Large intestine (tissue), 3 donors: ENCODE data around the gene GID8. TPM values are rescaled to one million over a fixed set of nuclear protein-coding genes. Genes with fewer than 3 reads are reported as not detected.
A peak's percentile ranks its signal among the peaks of the same experiment; 100 is the strongest.

ENCODE experiments used
- DNase-seq, 2 donors: peaks; one replicate each; pipeline versions ENCODE4 v3.0.0 to v3.0.0-alpha.2; 2013
- H3K27ac ChIP-seq: one replicate; pipeline ENCODE4 v1.5.1; 2013; ENCODE audit warnings: low read length
- H3K27me3 ChIP-seq: 2 replicates; pipeline ENCODE4 v1.6.1; 2013; ENCODE audit warnings: low read length; ENCODE audit not compliant: control insufficient read depth, insufficient read depth
- H3K36me3 ChIP-seq: 2 replicates; pipeline ENCODE4 v1.6.1; 2013; ENCODE audit warnings: low read length; ENCODE audit not compliant: control insufficient read depth, insufficient read depth
- H3K4me1 ChIP-seq: one replicate; pipeline ENCODE4 v1.6.1; 2013; ENCODE audit warnings: low read length; ENCODE audit not compliant: control insufficient read depth, insufficient read depth
- H3K4me3 ChIP-seq: one replicate; pipeline ENCODE4 v1.5.1; 2013; ENCODE audit warnings: low read length
- H3K9me3 ChIP-seq: one replicate; pipeline ENCODE4 v1.6.1; 2013; ENCODE audit warnings: mild to moderate bottlenecking, low read depth, low read length, moderate library complexity; ENCODE audit not compliant: control insufficient read depth
- WGBS: methylation state at CpG from one replicate; pipeline ENCODE4 v1.1.5; 2013; ENCODE audit warnings: low lambda C conversion rate; ENCODE audit not compliant: insufficient coverage; 5-methylcytosine and 5-hydroxymethylcytosine counted together
- polyA plus RNA-seq: library from polyadenylated mRNA; unstranded; fragments of 120-200 nt; gene quantifications from one replicate; pipeline ENCODE4 v1.2.1, GENCODE V29; 2013

Gene GID8
- polyA plus RNA-seq, 1 donor = 32.2 TPM

- no peak overlapping the region for H3K4me3 ChIP-seq
- no peaks in the 10 kb centered on the region for H3K9me3 ChIP-seq
- WGBS = no CpG with 5 or more reads among the region's 6 CpGs
- no peak for DNase-seq
- H3K4me1 ChIP-seq = no peaks in the 10 kb centered on the region
- no peak overlapping the region for H3K27ac ChIP-seq
- peaks cover 15% of the 10 kb centered on the region for H3K27me3 ChIP-seq
- peaks cover 2% of the 10 kb centered on the region for H3K36me3 ChIP-seq
Observed at GRCh38 chr20:62967149-62967501, 29.2 kb downstream of the GID8 start.

DNA sequence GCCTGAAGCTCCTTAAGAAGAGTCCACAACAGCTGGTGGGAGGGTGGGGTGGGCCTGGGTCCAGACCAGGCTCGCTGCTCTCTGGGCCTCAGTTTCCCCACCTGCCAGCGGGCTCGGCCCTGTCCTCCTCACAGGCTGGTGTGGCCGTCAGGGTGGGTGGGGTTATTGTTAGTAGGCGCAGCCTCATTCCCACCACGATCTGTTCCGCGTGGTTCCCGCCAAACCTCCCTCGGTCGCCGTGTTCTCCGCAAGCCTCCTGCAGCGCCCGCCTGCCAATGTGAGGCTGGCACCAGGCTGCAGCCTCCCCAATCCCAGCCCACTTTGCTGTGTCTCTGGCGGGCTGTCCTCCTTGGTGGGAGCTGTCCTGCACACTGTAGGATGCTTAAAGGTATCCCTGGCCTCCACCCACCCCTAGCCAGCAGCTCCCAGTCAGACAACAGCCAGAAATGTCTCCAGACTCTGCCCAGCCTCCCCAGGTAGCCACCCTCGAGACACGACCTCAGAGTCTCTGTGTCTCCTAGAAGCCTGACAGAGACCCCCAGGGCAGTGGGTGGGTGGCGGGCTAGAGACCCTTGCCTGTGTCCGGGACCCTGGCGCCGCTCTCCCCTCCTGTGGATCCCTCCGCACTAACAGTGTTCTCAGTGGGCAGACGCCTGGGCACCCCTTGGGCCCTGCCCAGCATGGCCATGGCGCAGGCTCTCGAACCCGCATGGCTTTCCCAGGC, 29.8 kb downstream of the GID8 start:
- H3K4me1 ChIP-seq = no peaks in the 10 kb centered on the region
- no peak for DNase-seq
- H3K27ac ChIP-seq = no peak overlapping the region
- no peak overlapping the region for H3K4me3 ChIP-seq
- H3K27me3 ChIP-seq = peaks cover 21% of the 10 kb centered on the region
- no CpG with 5 or more reads among the region's 27 CpGs for WGBS
- peaks cover 2% of the 10 kb centered on the region for H3K36me3 ChIP-seq
- peaks cover 3% of the 10 kb centered on the region for H3K9me3 ChIP-seq

DNA sequence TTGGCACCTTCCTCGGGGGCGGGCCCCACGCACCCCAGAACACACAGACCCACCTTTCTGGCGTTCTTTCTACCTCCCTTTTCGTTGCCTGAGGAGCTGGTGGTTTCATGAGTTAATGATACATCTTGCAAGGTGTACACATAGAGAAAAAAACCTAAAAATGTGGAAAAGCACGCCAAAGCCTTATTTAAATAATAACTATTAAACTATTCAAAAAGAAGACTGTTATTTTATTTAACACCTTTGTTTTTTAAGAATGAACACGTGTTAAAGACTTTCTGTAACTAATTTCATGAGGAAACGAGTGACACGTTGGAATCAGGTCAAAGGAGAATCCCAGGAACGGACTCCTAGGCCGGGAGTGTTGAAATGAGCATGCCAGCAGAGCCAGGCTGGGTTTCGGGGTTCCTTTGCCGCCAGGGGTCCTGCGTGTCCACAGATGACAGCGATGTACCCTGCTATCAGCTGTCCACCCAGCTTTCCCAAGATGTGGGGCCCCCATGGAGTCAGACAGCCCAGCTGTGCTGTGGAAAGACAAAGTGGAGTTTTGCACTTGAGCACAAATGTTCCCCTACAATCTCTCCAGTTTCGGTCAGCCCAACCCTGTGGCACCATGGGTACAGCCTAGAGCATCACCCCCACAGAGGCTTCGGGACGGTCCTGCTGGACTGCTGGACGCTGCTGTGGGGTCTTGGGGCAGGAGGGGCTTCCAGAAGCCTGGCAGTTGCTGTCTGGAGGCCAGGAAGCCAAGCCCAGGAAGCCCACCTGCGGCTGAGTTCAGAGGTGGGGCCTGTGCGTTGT, 30.6 kb downstream of the GID8 start:
- no peaks in the 10 kb centered on the region for H3K4me1 ChIP-seq
- peaks cover 10% of the 10 kb centered on the region for H3K9me3 ChIP-seq
- 70% methylated on average over 2 of the region's 21 CpGs for WGBS
- peaks cover 2% of the 10 kb centered on the region for H3K36me3 ChIP-seq
- no peak overlapping the region for H3K27ac ChIP-seq
- H3K4me3 ChIP-seq = no peak overlapping the region
- H3K27me3 ChIP-seq = peaks cover 29% of the 10 kb centered on the region
- no peak for DNase-seq

GRCh38 chr20:62969179-62969760, 31.3 kb downstream of the GID8 start:
- peaks cover 36% of the 10 kb centered on the region for H3K27me3 ChIP-seq
- 63% methylated on average over 2 of the region's 16 CpGs for WGBS

GRCh38 chr20:62969939-62970306, 32.0 kb downstream of the GID8 start:
- Histone ChIP-seq H3K4me1 (no peaks in the 10 kb centered on the region), H3K4me3 (no peak overlapping the region), H3K27ac (no peak overlapping the region), H3K9me3 (peaks cover 10% of the 10 kb centered on the region), H3K27me3 (peaks cover 42% of the 10 kb centered on the region), H3K36me3 (peaks cover 2% of the 10 kb centered on the region)
- DNase-seq = no peak
- WGBS = no CpG with 5 or more reads among the region's 8 CpGs

More at GRCh38 chr20:62969179-62969760, 31.3 kb downstream of the GID8 start:
- H3K27ac ChIP-seq = no peak overlapping the region
- no peak for DNase-seq
- peaks cover 10% of the 10 kb centered on the region for H3K9me3 ChIP-seq
- H3K4me3 ChIP-seq = no peak overlapping the region
- H3K36me3 ChIP-seq = peaks cover 2% of the 10 kb centered on the region
- H3K4me1 ChIP-seq = no peaks in the 10 kb centered on the region

DNA sequence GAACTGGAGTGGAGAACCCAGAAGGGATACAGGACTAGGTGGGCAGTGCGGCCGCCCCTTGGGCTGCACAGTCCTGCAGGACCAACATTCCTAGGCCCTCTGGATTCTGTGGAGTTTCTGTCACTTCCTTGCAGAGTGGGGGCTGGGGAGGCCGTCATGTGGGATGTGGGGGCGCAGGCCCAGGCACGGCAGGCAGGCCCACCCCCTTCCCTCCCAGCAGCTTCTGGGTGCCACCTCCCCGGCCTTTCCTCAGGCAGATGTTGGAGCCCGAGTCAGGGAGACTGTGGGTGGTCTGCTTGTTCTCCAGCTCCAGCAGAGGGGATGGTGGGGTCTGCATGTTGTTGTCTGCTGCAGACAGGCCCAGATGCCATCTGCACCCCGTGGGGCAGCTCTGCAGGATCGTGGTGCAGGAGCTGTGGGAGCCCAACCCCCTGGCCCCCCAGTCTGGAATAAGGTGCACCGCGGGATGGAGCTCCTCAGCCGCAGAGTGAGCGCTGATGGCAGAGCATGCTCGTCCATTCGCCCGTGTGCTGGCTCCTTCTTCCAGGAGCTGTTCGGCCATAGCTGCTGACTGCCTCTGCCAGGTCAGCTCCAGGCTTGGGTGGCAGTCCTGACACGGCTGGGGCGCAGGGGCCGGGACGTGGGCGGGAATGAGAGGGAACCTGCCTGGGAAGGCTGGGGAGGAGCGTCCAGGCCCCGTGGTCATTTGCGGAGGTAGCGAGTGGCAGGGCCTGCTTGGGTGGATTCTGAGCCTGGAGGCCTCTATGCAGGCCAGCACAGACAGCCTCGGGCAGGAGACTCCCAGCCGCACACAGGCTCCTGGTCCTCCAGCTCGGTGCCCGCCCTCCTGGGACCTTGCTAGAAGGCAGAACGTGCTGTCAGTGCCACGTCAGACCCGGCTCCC, 32.6 kb downstream of the GID8 start:
- Histone ChIP-seq H3K4me1 (no peaks in the 10 kb centered on the region), H3K27ac (no peak overlapping the region), H3K9me3 (peaks cover 14% of the 10 kb centered on the region), H3K27me3 (peaks cover 49% of the 10 kb centered on the region), H3K36me3 (peaks cover 2% of the 10 kb centered on the region), H3K4me3 (no peak overlapping the region)
- WGBS = 100% methylated on average over 1 of the region's 33 CpGs
- no peak for DNase-seq

GRCh38 chr20:62971211-62971949, 33.4 kb downstream of the GID8 start:
- no peak for DNase-seq
- Histone ChIP-seq H3K9me3 (peaks cover 14% of the 10 kb centered on the region), H3K36me3 (peaks cover 2% of the 10 kb centered on the region), H3K4me3 (no peak overlapping the region), H3K27me3 (peaks cover 57% of the 10 kb centered on the region), H3K27ac (no peak overlapping the region), H3K4me1 (no peaks in the 10 kb centered on the region)
- 100% methylated on average over 1 of the region's 10 CpGs for WGBS

DNA sequence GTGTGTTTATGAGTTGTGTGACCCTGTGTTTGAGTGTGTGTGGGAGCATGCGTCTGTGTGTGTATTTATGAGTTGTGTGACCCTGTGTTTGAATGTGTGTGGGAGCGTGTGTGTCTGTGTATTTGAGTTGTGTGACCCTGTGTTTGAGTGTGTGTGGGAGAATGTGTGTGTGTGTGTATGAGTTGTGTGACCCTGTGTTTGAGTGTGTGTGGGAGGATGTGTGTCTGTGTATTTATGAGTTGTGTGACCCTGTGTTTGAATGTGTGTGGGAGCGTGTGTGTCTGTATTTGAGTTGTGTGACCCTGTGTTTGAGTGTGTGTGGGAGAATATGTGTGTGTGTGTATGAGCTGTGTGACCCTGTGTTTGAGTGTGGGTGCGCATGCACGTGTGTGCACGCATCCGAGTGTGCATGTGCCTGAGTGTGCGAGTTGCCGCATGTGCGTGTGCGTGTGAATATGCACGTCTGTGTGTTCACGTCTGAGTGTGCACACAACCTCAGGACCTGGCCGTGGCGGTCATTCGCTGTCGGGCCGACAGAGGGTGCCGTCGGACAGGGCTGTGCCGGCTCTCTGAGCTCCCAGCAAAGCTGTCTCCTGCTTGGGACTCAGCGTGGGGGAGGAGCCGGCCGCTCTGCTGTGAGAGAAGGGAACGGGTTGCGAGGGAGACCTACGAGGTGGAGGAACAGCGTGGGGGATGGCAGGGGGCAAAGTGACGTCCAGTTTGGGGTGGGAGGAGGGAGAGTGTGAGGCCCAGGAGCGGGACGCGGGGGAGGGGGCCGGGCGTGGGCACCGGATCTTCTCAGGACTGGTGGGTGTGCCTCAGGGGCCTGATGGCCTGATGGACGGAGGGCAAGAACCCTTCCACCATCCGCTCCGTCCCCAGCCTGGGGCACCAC, 34.2 kb downstream of the GID8 start:
- Histone ChIP-seq H3K27ac (no peak overlapping the region), H3K36me3 (no peaks in the 10 kb centered on the region), H3K4me3 (no peak overlapping the region), H3K9me3 (peaks cover 14% of the 10 kb centered on the region), H3K27me3 (peaks cover 64% of the 10 kb centered on the region), H3K4me1 (no peaks in the 10 kb centered on the region)
- DNase-seq = peak; percentile 71
- 0% methylated on average over 1 of the region's 38 CpGs for WGBS
